Measurements from ENCODE around the gene MCHR1. TPM values are rescaled to one million over a fixed set of nuclear protein-coding genes. Genes with fewer than 3 reads are reported as not detected.
"Not testable (repeated sequence)": the region's sequence is repeated elsewhere in the genome, so short reads cannot be mapped to it uniquely, and the experiment has no call there.

The MCHR1 gene
- total and polyA plus RNA-seq, 12 donors, result 0.15 to 1.5 (median 0.37) TPM; not detected in 1

DNA sequence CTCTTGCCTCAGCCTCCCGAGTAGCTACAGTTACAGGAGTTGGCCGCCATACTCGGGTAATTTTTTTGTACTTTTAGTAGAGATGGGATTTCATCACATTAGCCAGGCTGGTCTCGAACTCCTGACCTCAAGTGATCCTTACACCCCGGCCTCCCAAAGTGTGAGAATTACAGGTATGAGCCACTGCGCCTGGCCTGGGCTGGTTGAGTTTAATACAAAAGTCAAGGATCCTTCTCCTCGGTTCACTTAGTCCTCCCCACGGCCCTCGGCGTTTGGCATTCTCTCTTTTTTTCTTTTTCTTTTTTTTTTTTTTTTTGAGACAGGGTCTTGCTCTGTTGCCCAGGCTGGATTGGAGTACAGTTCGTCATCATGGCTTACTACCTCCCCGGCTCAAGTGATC lies 33.0 kb downstream of the MCHR1 start:
- Histone ChIP-seq H3K36me3 (no peaks in the 10 kb centered on the region), H3K9me3 (peaks cover 0 to 11% (median 0%) of the 10 kb centered on the region in 11 donors), H3K27me3 (no peaks in the 10 kb centered on the region), H3K27ac (peak overlapping the region in 6 of 10 donors; percentile 60 to 86 (median 78)), H3K4me1 (peaks cover 4 to 36% (median 28%) of the 10 kb centered on the region in 9 donors), H3K4me3 (no peak overlapping the region)
- ATAC-seq (no peak), DNase-seq (no peak)
- intact Hi-C loops (cut with DNase I), result no loop called here
- TF ChIP-seq, protein P1, sequence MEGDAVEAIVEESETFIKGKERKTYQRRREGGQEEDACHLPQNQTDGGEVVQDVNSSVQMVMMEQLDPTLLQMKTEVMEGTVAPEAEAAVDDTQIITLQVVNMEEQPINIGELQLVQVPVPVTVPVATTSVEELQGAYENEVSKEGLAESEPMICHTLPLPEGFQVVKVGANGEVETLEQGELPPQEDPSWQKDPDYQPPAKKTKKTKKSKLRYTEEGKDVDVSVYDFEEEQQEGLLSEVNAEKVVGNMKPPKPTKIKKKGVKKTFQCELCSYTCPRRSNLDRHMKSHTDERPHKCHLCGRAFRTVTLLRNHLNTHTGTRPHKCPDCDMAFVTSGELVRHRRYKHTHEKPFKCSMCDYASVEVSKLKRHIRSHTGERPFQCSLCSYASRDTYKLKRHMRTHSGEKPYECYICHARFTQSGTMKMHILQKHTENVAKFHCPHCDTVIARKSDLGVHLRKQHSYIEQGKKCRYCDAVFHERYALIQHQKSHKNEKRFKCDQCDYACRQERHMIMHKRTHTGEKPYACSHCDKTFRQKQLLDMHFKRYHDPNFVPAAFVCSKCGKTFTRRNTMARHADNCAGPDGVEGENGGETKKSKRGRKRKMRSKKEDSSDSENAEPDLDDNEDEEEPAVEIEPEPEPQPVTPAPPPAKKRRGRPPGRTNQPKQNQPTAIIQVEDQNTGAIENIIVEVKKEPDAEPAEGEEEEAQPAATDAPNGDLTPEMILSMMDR (IDR thresholded peaks at IDR 0.05), result no peak
- 94 to 96% methylated on average over 12 of the region's 12 CpGs for WGBS, 2 donors

DNA sequence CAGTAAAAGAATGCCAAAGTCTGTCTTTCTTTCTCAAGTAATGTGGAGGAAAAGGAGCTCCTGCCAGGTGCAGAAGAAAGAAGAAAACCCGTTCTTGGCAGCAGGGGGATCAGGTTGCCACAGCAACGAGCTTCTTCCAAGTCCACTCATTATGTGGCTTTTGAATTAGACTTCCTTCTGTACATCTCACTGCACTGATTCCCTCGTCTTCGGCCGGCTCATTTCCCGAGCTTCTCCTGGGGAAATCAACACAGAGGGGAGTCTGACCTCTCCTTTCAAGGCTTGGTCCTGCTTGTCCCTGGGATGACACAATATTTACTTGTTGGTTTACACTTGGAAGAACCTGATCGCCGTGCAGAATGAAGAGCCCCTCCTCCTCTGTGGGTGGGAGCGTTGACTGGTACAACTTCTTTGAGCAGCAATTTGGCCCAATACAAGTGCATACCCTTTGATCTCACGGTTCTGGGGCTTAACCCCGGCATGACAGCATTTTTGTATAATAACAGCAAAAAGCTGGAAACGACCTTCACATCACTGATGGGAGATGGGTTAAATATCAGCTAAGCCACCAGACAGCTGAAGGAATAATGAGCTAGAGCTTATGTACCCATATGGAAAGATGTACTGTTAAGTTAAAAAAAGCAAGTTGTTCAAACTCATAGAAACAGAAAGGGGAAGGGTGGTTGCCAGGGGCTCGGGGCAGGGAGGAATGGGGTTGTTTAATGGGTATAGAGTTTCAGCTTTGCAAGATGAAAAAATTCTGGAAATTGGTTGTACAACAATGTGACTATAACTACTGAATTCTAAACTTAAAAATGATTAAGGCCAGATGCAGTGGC lies 35.4 kb downstream of the MCHR1 start:
- intact Hi-C loops (cut with DNase I), result no loop called here
- Histone ChIP-seq H3K4me1 (peaks cover 4 to 29% (median 21%) of the 10 kb centered on the region in 9 donors), H3K9me3 (peaks cover 0 to 6% (median 0%) of the 10 kb centered on the region in 11 donors), H3K4me3 (no peak overlapping the region), H3K27me3 (no peaks in the 10 kb centered on the region), H3K27ac (no peak overlapping the region), H3K36me3 (no peaks in the 10 kb centered on the region)
- ATAC-seq, result no peak
- TF ChIP-seq, protein P1 (IDR thresholded peaks at IDR 0.05), result no peak
- DNase-seq, result no peak
- WGBS, 2 donors, result 45 to 47% methylated on average over 13 of the region's 13 CpGs

DNA sequence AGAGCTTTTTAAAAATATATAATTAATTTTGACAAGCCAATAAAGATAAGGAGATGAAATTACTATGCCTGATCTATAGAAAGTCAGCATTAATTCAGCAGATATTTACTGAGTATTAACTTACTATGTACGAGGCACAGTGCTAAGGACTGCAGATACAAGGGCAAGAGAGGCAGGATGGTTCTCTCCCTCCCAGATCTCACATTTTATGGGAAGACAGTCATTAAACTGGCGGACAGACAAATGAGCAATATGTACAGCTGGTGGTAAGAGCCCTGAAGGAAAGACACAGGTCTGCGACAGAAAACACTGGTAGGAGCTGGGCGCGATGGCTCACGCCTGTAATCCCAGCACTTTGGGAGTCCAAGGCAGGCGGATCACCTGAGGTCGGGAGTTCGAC lies 36.8 kb downstream of the MCHR1 start:
- no peak overlapping the region for H3K4me3 ChIP-seq
- peaks cover 1 to 23% (median 16%) of the 10 kb centered on the region in 9 donors for H3K4me1 ChIP-seq
- intact Hi-C loops (cut with DNase I), result no loop called here
- ATAC-seq (no peak), DNase-seq (no peak)
- H3K27me3 ChIP-seq, result no peaks in the 10 kb centered on the region
- WGBS, 2 donors, result 97 to 99% methylated on average over 9 of the region's 9 CpGs
- H3K9me3 ChIP-seq, result peaks cover 0 to 6% (median 0%) of the 10 kb centered on the region in 11 donors
- no peaks in the 10 kb centered on the region for H3K36me3 ChIP-seq
- no peak overlapping the region for H3K27ac ChIP-seq
- TF ChIP-seq, protein P1 (IDR thresholded peaks at IDR 0.05), result no peak

DNA sequence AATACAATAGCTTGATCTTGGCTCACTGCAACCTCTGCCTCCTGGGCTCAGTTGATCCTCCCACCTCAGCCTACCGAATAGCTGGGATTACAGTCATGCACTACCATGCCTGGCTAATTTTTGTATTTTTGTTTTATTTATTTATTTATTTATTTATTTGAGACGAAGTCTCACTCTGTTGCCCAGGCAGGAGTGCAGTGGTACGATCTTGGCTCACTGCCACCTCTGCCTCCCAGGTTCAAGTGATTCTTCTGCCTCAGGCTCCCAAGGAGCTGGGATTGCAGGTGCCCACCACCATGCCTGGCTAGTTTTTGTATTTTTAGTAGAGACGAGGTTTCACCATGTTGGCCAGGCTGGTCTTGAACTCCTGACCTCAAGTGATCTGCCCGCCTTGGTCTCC lies 38.4 kb downstream of the MCHR1 start:
- H3K9me3 ChIP-seq, ATAC-seq: not testable (repeated sequence)

More for the DNA sequence above, 38.4 kb downstream of the MCHR1 start:
- H3K27me3 ChIP-seq; H3K4me3 ChIP-seq; H3K36me3 ChIP-seq; intact Hi-C loops (cut with DNase I); DNase-seq; H3K27ac ChIP-seq: not testable (repeated sequence)
- WGBS, 2 donors, result 88 to 91% methylated on average over 5 of the region's 5 CpGs
- peaks cover 0 to 15% (median 9%) of the 10 kb centered on the region in 9 donors for H3K4me1 ChIP-seq

Data from heart right ventricle (tissue), 16 donors.